WI38 (cell line): ENCODE measurements around the gene STAT5B.

Experiments used
- H3K4me3 ChIP-seq: 2 replicates; pipeline ENCODE4 v1.5.1; 2011; ENCODE audit warnings: low read depth, mild to moderate bottlenecking, control low read depth, low read length
- TF ChIP-seq, protein P1 (sequence below): IDR thresholded peaks from 2 replicates; pipeline ENCODE4 v1.5.1; 2012; ENCODE audit warnings: low read depth, mild to moderate bottlenecking, control low read depth, low read length

The STAT5B gene

DNA sequence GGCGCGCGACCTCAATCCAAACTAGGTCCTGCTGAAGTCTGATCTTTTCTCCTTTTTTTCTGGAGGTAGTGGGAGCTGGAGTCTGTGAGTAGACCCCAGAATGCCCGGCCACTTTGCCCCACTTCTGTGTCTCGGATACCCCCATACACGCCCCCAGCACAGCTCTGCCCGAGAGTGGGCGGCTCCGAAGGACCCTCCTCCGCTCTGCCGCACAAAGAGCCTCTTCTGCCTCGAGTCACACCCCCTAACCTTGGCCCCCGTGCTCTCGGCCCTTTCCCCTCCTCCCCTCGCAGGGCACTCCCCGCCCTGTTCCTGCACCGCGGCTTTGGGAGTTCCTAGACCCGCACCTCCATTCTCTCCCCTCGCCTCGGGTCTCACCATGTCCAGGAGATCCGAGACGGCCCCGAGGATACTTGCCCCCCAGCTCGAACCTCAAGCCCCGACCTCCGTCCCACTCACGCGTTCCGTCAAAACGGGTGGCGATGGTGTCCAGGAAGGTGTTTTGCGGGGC lies 95.7 kb downstream of the STAT5B start:
- peak overlapping the region; percentile 44 for H3K4me3 ChIP-seq
- TF ChIP-seq, protein P1, sequence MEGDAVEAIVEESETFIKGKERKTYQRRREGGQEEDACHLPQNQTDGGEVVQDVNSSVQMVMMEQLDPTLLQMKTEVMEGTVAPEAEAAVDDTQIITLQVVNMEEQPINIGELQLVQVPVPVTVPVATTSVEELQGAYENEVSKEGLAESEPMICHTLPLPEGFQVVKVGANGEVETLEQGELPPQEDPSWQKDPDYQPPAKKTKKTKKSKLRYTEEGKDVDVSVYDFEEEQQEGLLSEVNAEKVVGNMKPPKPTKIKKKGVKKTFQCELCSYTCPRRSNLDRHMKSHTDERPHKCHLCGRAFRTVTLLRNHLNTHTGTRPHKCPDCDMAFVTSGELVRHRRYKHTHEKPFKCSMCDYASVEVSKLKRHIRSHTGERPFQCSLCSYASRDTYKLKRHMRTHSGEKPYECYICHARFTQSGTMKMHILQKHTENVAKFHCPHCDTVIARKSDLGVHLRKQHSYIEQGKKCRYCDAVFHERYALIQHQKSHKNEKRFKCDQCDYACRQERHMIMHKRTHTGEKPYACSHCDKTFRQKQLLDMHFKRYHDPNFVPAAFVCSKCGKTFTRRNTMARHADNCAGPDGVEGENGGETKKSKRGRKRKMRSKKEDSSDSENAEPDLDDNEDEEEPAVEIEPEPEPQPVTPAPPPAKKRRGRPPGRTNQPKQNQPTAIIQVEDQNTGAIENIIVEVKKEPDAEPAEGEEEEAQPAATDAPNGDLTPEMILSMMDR, result no peak

DNA sequence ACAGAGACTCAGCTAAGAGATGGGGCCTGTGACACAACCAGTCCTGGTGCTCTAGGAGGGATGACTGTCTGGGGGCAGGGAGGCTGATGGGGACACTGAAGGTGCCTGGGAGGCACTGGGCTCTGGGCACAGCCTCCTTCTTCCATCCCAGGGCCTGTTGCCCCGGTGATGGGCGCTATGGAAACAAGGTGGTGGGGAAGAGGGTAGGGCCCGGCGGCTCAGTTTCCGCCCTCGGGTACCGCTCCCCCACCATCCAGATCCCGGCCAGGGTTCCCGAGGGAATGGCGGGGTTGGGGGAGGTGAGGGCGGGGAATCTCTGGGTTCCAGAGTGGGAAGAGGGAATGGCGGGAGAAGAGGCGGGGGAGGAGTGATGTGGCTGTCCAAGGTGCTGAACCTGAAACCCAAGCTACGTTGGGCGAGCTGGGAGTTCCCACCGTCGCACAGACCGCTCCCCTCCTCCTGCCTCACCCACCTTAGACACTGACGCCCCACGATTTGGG lies 96.2 kb downstream of the STAT5B start:
- H3K4me3 ChIP-seq, result no peak overlapping the region
- TF ChIP-seq, protein P1, result no peak

DNA sequence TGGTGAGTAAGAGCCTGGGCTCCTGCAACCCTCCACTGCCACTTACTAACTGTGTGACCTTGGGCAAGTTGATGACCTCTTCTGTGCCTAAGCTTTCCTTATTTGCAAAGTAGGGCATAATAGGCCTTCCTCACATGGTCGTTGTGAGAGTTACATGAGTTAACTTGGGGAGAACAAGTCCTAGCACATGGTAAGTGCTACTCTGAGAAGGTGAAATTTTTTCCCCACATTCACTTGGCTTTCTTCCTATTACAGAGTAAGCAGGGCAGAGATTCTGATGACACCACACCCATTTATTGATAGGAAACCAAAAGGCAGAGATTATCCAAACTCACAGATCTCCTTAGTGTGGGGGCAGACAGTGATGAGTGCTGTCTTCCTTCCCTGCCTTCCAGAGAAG lies 96.9 kb downstream of the STAT5B start:
- TF ChIP-seq, protein P1, result no peak
- no peak overlapping the region for H3K4me3 ChIP-seq

DNA sequence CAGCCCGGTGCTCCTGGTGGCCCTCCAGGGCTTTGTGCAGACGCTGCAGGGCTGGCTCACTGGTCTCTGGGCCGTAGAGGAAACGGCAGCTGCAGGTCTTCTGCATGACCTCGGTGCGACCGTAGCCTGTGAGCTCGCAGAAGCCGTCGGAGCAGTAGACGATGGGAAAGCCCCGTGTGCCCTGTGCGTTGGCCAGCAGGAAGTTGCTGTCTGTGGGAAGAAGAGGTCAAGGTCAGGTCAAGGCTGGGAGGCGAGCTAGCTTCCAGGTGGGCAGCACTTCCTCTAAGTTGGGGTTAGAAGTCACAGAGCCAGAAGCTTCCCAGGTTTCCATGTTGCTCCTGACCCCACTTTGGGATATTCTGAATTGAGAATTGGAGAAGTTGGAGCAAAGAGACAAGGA lies 97.4 kb downstream of the STAT5B start:
- H3K4me3 ChIP-seq, result no peak overlapping the region
- TF ChIP-seq, protein P1, result no peak

DNA sequence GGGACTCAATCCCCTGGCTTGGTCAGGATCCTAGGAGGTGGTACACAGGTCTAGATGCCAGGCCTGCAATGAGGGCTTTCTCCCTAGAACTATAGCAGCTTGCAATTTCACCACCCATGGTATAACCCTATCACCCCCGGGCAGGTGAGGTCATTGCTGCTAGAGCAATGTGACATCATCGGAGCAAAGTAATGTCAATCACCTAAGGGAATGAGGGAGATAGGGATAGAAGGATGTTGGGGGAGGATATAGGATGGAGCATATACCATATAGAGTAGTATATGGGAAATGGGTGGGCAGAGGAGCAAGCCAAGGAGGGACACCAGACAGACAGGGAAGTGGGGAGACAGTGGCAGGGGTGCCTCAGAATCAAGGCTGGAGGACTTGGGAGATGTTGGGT lies 98.5 kb downstream of the STAT5B start:
- TF ChIP-seq, protein P1, result no peak
- no peak overlapping the region for H3K4me3 ChIP-seq

DNA sequence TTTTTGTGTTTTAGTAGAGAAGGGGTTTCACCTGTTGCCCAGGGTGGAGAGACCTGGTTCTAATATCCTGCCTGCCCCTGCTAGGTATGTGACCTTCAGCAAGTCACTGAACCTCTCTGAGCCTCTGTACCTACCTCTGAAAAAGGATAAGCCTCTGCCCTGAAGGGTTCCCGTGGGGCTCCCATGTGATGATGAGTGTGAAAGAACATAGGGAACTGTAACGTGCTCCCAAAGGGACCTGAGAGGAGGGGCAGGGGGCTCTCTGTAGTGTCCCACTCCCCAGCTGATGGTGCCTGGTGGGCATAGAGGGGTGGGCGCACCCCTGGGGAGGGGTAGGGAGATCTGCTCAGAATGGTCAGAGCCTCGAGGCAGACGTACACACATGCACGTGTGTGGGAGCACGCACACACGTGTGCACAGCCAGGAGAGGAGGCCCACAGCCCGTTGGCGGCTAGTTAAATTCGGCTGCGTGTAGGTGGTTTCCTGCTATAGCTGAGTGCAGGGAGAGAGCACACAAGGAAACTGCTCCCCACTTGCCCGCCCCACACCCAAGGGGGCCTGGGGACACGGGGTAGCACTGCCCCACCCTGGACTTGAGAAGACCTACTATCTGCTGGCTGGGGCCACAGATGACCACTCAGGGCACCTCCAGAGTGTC lies 101.9 kb downstream of the STAT5B start:
- no peak overlapping the region for H3K4me3 ChIP-seq
- TF ChIP-seq, protein P1, result no peak

DNA sequence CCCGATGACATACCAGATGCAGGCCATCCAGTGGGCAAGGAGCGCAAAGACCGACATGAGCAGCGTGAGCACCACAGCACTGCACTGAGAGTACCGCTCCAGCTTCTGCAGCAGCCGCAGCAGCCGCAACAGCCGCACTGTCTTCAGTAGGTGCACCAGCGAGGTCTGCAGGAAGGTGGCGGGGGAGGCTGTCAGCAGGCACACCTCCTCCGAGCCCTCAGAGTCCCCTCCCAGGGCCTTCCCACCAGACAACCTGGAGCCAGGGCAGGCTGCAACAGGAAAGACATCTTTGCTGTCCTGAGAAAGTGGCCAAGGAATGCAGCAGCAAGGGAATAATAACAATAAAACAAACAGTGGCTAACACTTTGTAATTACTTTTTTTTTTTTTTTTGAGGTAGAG lies 104.4 kb downstream of the STAT5B start:
- no peak overlapping the region for H3K4me3 ChIP-seq
- TF ChIP-seq, protein P1, result no peak
